NOMO-1 treated with dmso at 0.1 percent for 144 hours (cell line): Measurements from ENCODE around the gene CAPN15.

ENCODE experiments used
- DNase-seq: peaks from one replicate; lab custom pipeline; 2025; ENCODE audit not compliant: unreplicated experiment; lab: John Stamatoyannopoulos, UW

Gene CAPN15

DNA sequence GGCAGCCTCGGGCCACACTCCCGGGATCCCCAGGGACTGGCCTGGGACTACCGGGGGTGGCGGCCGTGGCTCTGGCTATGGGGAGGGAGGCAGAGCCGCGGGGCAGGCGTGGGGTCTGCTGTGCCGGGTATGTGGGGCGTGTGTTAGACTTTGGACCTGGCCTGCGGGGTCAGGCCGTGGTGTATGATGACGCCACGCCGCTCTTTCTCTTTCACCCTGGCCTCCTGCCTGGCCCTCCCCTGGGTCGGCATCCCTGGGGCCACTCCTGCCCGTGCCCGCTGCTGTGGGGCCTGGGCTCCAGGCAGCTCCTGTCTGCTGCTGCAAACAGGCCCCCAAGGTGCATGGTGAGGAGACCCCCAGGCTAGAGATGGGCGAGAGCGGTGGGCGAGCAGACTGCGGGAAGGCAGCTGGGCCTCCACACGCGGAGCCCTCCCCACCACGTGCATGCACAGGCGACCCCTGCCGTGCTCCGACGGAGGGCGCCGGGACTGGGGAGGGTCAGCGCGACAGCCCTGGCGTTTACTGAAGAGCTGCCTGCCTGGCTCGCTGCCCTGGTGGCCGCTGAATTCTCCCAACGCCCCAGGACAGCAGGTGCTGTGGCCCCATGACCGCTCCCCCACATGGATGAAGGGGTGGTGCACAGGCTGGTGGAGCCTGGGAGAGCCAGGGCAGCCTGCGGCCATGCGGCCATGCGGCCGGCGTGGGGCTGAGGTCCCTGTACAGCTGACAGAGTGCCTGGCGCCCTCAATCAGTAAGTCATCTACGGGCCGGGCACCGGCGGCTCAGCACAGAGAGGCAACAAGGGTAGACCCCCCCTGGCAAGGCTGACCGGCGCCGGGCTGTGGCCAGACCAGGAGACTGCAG lies 16.0 kb downstream of the CAPN15 start:
- DNase-seq = no peak

DNA sequence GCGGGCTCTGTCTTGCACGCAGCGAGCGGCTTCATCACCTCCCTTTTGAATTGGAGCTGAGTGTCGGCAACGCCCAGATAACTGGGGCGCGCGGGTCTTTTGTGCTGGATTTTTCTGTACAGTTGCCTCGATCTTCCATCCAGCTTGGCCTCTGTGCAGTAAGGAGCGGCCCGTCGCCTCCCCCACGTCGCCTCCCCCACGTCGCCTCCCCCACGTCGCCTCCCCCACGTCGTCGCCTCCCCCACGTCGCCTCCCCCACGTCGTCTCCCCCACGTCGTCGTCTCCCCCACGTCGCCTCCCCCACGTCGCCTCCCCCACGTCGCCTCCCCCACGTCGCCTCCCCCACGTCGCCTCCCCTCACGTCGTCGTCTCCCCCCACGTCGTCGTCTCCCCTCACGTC lies 17.0 kb downstream of the CAPN15 start:
- no peak for DNase-seq

DNA sequence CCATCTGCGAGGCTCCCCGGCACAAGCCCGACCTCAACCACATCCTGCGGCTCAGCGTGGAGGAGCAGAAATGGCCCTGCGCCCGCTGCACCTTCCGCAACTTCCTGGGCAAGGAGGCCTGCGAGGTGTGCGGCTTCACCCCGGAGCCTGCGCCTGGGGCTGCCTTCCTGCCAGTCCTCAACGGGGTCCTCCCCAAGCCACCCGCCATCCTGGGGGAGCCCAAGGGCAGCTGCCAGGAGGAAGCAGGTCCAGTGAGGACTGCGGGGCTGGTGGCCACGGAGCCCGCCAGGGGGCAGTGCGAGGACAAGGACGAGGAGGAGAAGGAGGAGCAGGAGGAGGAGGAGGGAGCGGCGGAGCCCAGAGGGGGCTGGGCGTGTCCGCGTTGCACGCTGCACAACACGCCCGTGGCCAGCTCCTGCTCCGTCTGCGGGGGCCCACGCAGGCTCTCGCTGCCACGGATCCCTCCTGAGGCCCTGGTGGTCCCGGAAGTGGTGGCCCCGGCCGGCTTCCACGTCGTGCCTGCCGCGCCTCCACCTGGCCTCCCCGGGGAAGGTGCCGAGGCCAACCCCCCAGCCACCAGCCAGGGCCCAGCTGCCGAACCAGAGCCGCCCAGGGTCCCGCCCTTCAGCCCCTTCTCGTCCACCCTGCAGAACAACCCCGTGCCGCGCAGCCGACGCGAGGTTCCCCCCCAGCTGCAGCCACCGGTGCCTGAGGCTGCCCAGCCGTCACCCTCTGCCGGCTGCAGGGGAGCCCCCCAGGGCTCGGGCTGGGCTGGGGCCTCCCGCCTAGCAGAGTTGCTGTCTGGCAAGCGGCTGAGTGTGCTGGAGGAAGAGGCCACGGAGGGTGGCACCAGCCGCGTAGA lies 19.6 kb downstream of the CAPN15 start:
- DNase-seq = peak; percentile 77

DNA sequence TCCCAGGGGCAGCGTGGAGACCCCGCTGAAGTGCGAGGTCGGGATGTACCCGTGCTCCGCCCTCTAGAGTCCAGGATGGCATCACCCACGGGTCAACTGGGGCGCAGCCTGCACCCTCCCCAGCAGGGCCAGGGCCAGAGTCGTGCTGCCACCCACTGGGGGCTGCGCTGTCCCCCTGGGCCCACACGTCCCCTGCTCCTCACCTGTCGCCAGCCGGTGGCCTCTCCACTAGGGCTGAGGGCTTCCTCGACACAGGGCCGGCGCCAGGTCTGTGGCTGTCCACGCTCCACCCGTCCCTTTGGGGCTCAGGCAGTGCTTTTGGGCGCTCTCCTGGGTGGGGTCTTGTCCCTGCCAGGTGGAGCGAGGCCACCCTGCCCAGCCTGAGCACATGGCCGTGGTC lies 21.1 kb downstream of the CAPN15 start:
- DNase-seq = no peak

DNA sequence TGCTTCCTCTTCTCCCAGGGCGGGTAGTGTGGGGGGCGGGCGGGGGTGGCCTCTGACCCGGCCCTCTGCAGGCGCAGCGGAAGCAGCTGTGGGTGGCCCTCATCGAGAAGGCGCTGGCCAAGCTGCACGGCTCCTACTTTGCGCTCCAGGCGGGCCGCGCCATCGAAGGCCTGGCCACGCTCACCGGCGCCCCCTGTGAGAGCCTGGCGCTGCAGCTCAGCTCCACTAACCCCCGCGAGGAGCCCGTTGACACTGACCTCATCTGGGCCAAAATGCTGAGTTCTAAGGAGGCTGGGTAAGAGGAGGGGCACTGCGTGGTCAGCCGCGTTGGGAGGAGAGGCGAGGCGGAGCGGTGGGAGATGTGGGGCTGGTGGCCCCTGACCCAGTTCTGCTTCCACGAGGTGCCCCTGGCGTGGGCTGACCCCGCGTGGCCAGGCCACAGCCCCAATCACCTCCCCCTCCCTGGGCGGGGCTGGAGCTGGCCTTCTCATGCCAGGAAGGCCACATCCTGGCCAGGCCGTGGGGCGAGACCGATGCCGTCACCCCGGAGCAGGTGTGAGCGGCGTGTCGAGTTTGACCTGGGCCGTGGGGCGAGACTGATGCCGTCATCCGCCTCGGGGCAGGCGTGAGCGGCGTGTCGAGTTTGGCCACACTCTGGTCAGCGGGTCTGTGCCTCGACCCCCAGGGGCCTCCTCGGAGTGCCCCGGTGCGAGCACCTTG lies 22.2 kb downstream of the CAPN15 start:
- no peak for DNase-seq

DNA sequence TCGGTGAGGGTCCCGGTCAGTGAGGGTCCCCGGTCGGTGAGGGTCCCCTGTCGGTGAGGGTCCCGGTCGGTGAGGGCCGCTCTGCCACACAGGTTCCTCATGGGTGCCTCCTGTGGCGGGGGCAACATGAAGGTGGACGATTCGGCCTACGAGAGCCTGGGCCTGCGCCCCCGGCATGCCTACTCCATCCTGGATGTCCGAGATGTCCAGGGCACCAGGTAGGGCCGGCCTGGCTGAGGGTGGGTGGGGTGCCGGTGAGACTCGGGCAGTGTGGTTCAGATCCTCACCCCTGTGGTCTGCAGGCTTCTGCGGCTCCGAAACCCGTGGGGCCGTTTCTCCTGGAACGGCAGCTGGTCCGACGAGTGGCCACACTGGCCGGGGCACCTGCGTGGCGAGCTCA lies 23.7 kb downstream of the CAPN15 start:
- no peak for DNase-seq

DNA sequence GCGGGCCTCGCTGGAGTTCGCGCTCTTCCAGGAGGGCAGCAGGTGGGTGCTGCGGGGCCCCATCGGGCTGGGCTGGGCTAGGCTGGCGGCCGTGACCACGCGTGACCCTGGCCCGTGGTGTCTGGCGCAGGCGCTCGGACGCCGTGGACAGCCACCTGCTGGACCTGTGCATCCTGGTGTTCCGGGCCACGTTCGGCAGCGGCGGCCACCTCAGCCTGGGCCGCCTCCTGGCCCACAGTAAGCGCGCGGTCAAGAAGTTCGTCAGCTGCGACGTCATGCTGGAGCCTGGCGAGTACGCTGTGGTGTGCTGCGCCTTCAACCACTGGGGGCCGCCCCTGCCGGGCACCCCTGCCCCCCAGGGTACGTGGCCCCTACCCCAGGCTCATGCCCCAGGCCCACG lies 24.7 kb downstream of the CAPN15 start:
- DNase-seq = no peak

DNA sequence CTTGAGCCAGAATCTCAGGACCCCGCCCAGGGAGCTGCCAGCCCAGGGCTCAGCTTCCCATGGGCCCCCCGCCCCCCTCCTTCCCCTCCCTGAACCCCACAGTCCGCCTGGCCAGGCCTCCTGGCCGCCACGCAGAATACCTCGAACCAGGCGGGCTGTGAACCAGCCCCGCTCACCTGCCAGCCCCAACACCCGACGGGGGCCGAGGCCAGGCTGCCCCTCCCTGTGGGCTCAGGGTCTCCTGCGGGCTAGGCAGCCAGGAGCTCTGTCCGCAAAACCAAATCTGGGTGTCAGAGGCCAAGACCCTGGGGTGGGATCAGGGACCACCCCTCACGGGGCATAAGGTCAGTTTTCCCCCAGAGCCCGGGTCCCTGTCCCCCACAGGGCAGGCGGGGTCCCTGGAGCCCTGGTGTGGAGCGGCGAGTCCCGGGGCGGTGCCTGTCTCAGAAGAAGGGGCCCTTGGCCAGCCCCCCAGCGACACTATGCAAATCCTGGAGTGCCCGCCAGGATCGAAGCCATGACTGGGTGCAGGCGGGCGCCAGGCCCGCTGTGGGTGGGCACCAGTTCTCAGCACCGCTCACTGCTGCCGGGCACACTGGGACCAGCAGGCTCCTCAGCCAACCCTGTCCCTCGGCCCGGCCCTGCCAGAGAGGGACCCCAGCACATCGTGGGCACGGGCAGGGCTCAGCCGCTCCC lies 26.2 kb downstream of the CAPN15 start:
- no peak for DNase-seq

DNA sequence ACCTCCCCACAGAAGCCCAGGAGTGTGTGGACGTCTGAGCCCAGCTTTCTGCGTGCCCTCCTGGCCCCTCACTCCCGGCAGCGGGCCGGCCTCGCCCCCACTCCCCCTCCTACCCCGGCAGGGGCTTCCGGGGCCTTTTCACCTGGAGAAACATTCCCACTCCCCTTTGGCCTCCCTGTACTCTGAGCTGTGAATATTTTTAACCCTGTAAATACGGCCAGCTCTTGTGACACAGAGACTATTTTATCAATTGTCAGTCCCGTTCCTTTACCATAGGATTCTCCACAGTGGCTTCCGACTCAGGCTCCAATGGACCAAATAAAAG lies 26.7 kb downstream of the CAPN15 start:
- DNase-seq = no peak

DNA sequence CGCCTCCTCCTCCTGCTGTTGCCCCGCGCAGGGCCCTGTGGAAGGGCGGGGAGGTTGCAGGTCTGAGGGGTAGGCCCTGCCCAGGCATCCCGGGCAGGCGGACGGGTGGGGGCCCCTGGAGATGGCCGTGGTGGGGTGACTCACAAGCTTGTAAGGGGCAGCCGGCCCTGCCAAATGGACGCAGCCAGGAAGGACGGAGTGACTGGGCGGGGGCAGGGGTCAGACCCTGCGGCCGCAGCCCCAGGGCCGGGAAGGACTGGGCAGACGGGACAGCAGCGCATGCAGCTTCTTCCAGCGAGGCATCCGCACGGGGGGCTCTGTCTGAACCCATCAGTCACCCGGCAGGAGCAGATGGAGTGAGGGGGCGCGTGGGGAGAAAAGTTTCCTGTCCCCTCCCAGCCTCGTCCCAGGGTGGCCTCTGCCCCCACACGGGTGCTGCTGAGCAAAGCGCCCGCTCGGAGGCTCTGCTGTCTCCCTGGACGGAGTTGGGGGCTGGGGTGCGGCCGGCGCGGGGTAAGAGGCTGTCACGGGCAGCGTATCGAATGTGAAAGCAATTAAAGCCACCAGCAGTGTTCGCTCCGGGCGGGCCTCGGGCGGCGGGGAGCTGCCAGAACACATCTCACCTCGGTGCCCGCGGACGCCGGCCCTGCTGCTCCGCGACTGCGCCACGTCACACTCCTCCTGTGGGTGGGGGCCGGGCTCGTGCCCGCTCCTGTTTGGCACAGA lies 27.3 kb downstream of the CAPN15 start:
- no peak for DNase-seq

DNA sequence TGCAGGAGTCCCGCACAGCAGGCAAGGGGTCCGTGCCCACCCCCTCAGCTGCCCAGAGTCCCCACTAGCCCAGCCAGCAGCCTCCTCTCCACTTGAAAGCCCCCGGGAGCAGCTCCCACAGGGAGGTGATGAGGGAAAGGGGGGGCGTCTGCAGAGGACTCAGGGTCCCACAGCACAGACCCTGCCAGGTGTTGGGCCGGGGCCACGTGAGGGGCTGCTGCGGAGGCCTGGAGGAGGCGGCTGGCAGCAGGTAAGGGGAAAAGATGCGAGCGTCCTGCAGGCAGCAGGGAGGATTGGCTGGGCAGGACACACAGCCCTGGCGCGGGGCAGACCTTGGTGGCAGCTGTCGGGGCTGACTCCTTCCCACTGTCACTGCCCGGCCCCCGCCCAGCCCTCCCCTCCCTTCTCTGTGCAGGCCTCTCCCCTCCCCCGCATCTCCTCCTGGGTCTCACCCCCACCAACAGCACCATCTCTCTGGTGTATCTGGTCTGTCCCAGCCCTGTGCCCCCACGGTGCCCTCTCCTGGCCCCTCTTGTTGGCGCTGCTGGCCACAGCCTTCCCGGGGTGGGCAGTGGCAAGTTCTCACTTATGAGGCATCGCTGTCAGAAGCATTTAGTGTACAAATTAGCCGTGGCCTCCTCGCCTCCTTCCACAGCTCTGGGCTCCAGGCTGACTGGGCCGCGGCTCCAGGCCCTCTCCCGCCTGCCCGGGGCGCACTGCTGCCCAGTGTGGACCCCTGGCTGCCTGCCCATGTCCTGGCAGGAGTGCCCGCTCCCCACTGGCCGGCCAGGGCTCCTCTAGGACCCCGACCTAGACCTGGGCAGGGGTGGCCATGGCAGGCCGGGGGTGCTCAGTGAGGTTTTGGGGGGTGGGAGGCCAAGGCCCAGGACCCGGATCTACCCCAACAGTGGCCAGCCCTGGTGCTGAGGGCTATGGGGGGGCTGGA lies 28.3 kb downstream of the CAPN15 start:
- no peak for DNase-seq

DNA sequence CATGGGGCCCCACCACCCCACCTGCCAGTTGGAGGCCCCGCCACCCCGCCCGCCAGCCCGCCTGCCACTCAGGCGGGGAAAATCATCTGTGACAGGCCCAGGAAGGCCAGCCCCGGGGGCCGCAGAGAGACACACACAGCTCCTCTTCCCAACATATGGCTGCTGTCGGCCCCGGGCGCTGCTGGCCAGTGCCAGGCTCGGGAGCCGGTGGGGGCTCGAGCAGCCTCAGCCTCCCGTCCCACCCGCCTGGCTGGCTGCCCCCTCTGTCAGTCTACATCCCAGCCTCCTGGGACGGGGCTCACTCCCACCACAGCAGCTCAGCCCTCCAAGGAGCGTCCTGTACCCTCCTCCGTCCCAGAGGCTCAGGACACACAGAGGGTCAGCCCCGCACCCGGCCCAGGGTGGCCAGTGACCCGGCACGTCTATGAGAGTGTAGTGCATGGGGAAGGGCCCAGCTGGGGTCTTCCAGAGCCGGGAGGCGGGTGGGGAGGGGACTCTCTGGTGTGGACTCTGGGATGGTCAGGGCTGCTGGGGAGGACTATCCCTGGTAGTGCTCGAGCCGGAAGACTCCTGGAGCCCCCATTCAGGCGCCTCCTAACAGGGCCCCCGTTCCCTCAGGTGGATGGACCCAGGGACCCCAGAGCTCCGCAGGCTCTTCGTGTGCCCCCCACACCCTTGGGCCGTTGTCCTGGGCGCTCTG lies 29.1 kb downstream of the CAPN15 start:
- no peak for DNase-seq

DNA sequence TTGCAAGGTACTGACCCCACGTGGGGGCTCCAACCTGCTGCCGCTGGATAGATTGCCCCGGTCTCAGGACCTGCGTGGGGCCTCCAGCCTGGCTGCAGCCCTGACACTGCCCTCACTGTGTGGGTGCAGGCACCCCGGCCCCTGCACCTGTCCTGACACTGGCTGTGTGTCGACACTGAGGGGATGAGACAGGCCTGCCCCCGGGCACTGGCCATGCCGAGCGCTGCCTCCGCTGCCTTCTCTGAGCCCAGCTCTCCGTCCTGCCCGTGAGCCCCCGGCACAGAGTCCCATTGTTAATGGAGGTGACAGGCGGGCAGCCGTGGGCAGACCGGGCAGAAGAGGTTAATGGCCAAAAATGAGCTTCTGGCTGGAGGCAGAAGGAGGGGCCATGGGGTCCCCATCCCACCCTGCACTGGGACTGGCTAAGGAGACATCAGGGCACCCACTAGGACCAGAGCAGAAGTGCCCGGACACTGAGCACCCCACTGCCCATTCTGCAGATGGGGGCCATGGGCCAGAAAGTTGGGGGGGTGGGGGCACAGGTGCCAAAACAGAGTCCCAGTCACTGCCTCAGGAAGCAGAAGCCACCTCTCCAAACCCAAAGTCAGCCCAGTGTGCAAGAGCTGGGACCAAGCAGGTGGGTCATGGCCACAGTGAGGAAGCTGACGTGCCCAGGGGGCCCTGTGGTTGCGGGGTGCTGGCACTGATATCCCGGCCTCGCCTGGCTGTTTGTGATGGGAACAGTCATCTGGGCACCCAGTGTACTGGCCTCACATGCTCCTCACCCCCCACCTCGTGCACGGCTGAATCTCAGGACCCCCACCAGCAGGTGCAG lies 30.2 kb downstream of the CAPN15 start:
- DNase-seq = no peak

DNA sequence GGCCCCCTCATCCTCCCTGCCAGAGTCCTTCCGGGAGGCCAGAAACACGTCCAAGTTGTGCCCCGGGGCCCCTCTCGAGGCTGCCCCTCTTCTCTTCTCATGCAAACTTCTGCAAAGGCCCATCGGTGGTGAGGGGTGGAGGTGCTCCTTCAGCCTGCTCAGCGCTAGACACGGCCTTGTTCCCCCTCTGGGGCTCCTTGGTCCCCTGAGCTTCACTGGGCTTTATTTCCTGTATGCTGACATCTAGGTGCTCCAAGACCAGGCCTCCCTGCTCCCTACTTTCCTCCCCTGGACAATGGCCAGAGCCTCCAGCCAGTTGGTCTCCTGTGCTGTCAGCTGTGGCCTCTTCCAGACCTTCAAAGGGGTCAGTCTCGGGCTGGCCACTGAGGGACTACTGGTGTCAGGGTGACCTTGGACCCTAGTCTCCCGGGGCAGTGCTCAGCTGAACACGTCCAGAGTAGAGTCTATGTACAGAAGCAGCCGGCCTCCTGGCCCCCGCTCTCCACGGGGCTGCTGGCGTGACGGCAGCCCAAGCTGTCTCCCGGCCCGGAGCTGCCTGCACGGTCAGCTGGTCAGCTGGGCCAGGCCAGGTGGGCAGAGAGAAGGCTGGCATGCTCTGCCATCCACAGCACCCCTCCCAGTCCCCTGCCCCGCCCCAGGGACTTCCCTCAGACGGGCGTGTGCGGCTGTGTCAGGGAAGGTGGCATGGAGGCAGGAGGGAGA lies 30.9 kb downstream of the CAPN15 start:
- no peak for DNase-seq

DNA sequence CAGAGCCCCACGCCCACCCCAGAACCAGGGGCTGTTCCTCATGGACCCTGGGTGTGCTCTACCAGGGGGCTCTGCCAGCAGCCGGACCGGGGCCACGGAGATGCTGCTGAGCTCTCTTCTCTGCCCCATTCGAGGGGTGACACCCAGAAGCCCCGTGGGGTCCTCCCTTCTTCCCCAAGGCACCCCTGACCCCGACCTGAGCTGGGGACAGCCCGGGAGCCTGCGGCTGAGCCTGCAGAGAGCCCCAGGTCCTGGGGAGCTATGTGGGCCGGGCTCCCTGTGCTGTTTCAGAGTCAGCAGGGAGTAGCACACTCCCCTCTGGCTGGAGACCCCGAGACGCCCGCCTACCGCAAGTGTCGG lies 31.5 kb downstream of the CAPN15 start:
- no peak for DNase-seq

DNA sequence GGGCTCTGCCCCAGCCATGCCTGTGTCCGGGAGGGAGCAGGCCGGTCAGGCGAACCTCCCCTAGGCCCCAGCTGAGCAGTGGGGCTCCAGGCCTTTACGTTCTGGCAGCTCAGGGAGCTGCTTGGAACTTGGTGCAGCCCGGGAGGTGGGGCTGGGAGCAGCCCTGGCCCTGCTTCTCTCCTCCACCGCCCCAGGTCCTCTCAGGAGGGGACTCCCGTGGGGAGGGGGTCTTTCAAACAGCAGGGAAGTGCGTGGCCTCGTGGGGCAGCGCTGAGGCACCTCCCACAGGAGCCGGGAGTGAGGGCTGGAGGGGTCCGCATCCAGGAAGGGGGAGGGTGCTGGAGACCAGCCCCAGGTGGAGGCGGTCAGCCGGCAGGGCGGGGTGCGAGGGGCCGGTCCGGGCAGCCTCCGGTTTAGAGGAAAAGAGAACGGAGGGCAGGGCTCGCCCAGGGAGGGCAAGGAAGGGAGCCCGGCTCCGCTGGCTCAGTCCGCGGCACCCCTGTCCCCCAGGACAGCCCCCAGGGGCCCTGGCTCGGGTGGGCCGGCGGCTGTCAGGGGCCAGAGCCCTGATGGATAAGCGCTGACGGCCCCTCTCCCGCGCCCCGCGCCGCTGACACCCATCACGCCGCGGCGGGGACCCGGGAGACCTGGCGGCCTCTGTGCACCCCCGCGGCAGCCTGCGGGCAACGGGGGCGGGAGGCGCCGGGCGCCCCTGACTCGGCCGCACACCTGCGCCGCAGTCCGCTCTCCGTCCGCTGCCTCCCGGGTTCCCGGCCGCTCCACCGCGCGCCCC lies 32.1 kb downstream of the CAPN15 start:
- no peak for DNase-seq
